ENCODE data around the gene FTSJ3.

DNA sequence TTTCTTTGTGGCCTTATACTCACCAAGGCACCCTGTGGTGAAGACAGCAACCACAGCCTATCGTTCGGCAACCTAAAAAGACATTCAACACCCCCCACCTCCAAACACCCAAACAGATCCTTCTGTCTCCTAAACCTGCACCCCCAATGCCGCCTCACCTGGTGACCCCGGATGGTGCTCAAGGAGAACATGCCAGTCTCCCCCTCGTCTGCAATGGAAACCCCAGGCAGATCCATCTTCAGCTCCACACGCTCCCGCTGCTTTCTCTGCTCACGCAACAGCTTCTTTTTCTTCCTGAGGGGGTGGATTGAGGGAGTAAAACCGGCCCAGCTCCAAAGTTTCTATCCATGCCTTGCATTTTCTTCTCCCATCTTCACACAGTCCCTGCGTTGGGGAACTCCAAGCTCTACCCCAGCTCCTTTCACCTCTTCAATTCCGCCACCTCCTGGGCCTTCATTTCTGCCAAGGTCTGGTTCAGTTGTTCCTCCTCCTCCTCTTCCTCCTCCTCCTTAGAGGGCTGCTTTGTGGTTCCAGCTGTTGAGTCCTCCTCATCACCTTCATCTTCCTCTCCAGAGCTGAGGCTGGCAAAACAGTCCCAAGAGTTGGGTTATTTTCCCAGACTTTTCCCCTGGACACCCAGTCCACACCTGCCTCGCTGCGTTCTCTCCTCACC is 3.7 kb downstream of the FTSJ3 start:
- TF ChIP-seq EZH2 (IDR thresholded peaks at IDR 0.05; ENCODE audit: low read length, missing control alignments) = no peak
- TF ChIP-seq, protein P1, sequence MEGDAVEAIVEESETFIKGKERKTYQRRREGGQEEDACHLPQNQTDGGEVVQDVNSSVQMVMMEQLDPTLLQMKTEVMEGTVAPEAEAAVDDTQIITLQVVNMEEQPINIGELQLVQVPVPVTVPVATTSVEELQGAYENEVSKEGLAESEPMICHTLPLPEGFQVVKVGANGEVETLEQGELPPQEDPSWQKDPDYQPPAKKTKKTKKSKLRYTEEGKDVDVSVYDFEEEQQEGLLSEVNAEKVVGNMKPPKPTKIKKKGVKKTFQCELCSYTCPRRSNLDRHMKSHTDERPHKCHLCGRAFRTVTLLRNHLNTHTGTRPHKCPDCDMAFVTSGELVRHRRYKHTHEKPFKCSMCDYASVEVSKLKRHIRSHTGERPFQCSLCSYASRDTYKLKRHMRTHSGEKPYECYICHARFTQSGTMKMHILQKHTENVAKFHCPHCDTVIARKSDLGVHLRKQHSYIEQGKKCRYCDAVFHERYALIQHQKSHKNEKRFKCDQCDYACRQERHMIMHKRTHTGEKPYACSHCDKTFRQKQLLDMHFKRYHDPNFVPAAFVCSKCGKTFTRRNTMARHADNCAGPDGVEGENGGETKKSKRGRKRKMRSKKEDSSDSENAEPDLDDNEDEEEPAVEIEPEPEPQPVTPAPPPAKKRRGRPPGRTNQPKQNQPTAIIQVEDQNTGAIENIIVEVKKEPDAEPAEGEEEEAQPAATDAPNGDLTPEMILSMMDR (conservative IDR thresholded peaks at IDR 0.05 in 1 of 2, IDR thresholded peaks at IDR 0.05 in 1 of 2; ENCODE audit: low read depth in 1 of 2, low read length in 2 of 2) = no peak
